Hair follicular keratinocyte (primary cell): ENCODE data around the gene SPON1. TPM values are rescaled to one million over a fixed set of nuclear protein-coding genes. Genes with fewer than 3 reads are reported as not detected.

ENCODE experiments used
- total RNA-seq: library from RNA; depleted of rRNA; stranded (reverse); fragments of >200 nt; gene quantifications from 2 replicates; pipeline ENCODE4 v1.2.3, GENCODE V29; 2015

Gene SPON1
- 0.04 TPM in 1 of 2 replicates, not detected in the other for total RNA-seq

DNA sequence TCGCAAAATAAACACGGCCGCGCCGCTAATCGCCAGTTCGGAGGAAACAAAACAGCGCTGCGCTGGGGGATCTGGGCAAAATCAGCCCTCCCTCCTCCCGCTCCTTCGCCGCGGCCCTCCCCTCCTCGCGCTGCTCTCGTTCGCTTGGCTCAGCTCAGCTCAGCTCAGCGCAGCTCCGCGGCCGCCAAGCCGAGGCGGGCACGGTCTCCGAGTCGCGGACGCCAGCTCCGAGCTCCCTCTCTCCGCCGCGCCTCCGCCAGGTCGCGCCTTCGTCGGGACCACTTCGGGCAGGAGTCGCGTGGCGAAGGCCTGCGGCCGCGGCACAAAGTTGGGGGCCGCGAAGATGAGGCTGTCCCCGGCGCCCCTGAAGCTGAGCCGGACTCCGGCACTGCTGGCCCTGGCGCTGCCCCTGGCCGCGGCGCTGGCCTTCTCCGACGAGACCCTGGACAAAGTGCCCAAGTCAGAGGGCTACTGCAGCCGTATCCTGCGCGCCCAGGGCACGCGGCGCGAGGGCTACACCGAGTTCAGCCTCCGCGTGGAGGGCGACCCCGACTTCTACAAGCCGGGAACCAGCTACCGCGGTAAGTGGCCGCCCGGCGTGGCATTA, at the start of gene SPON1:
TSS of gene SPON1 (plus strand) at position 162 of the 607 bp plus-strand sequence. CDS start at position 344, 182 bp downstream.

